T47D (cell line): ENCODE results near the gene UBE2E2.

Source experiments
- DNase-seq, 2 experiments: peaks; one replicate each; pipeline versions ENCODE4 v3.0.0 to v3.0.0-alpha.2; 2011 to 2012; ENCODE audit warnings: low read depth in 1 of 2, low spot score in 1 of 2
- JUND ChIP-seq: IDR thresholded peaks from 2 replicates; pipeline ENCODE4 v1.6.1; 2012; ENCODE audit warnings: low read depth
- in situ Hi-C: cut with HindIII; loops from 2 replicates; pipeline ENCODE4 v1.10.0; 2016; ENCODE audit warnings: low sequenced_read_pairs, low pct_unique_long_range_greater_than_20kb

Gene UBE2E2

DNA sequence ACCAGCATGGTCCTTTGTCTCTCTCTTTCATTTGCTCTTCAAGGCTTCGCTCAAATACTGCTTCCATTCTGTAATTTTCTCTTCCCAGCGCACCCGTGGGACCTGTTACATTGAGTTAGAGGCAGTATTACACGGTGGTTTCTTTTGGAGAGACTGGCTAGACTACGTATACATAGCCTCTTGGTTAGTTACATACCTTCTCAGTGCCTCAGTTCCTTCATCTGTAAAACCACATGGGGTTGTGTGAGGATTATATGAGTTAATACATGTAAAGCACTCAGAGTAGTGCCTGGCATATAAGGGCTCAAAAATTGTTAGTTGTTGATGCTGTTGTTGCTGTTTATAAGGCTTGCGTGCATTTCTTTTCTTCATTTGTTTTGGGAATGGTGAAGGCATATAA is 33.8 kb downstream of the UBE2E2 start:
- DNase-seq: no peak
- in situ Hi-C loops: no loop called here
- TF ChIP-seq JUND: no peak

DNA sequence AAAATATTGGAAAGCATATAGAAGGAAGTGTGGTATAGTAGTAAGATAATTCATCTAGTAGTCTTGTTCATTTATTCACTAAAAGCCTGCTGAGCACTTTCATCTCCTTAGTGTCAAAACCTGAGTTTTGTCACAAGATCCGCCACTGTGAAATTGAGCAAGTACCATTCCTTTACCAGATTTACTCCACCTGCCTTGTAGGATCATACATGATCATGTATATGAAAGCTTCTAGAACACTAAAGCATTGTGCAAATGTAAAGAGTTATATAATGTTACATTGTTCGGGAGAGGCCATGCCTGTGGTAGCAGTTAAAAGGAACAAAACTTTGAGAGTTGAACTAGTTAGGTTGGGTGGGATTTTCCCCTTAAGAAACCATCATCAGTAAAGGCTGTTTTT is 35.0 kb downstream of the UBE2E2 start:
- in situ Hi-C loops: no loop called here
- no peak for TF ChIP-seq JUND
- no peak for DNase-seq

DNA sequence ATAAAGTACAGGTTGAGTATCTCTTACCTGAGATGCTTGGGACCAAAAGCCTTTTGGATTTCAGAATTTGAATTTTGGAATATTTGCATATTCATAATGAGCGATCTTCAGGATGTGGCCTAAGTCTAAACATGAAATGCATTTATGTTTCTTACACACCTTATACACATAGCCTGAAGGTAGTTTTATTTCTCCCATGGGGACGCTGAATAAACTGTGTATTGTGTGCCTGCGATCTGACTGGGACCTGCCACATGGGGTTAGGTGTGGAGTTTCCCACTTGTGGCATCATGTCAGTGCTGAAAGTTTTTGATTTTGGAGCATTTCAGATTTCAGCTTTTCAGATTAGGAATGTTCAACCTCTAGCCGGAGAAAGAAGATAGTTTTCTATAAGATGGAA is 35.5 kb downstream of the UBE2E2 start:
- no peak for DNase-seq
- in situ Hi-C loops: no loop called here

DNA sequence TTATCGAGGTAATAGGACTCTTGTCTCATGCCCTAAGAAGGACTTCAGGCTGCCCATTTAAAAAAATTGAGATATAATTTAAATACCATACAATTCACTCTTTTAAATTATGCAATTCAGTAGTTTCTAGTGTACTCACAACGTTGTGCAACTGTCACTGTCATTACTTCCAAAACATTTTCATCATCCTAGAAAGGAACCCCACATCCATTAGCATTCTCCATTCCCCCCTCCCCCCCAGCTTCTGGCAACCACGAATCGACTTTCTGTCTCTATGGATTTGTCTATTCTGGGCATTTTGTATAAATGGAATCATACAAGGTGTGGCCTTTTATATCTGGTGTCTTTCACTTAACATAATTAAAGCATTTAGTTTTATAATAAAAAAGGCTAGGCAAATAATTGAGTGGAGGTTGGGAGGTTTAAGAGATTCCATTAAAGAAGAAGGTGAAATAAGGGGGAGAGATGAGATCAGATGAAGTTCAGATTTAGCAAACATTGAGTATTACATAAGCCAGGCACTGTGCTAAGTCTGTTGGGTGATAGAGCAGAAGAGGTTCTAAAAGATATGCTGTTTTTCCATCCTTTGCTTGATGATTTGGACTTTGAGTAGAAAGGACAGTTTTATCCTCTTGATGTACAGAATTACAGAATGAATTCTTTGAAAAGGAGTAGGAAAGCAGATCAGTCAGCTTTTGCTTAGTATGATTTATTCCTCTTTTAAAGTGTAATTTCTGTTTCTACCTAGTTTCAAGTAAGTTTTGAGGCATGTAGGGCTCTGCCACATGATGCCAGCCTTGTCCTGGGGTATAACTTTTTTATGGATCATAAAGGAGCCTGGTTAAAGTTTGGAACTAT is 36.3 kb downstream of the UBE2E2 start:
- DNase-seq: no peak
- in situ Hi-C loops: no loop called here
- TF ChIP-seq JUND: no peak

More for the DNA sequence above, 35.5 kb downstream of the UBE2E2 start:
- no peak for TF ChIP-seq JUND

DNA sequence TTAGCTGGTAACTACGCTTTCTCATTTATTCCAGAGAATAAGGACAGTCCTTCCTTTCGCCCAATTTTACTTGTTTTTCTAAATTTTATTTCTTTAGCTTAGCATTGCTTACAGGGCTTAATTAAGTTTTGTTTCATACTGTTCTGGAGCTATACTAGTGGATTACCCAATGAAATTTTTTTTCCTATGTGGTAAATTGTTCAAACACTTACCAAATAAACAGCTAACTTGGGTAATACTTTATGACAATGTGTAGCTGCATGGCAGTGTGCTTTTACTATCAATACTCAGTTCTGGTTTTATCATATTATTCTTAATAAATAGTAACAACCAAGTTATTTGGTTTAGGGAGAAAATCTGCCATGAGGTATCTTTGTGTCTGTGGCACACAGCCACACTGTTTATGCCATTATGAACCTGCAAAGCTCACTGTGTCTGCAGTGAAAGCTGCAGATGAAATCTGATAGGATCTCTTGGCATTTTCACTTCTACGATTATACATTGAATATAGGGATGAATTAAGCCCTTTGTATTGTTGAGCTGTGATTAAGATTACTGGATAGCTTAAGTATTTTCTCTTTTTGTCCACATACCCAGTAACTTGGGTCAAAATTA is 37.2 kb downstream of the UBE2E2 start:
- TF ChIP-seq JUND: no peak
- no peak for DNase-seq
- in situ Hi-C loops: no loop called here

DNA sequence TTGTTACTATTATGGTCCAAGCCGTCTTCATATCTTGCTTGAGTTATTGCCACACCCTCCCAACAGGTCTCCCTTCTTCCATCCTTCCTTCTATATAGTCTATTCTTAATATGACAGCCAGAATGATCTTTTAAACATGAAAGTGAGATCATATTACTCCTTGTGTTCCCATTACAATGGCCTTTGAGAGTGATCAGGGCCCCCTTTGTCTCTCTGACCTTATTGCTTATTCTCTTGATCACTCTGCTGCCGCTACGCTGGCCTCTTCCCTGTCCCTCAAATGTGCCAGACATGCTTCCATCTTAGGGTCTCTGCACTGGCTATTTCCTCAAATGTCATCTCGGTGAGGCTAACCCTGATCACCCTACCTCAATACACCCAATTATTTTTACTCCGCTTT is 38.1 kb downstream of the UBE2E2 start:
- no peak for TF ChIP-seq JUND
- in situ Hi-C loops: no loop called here
- no peak for DNase-seq

DNA sequence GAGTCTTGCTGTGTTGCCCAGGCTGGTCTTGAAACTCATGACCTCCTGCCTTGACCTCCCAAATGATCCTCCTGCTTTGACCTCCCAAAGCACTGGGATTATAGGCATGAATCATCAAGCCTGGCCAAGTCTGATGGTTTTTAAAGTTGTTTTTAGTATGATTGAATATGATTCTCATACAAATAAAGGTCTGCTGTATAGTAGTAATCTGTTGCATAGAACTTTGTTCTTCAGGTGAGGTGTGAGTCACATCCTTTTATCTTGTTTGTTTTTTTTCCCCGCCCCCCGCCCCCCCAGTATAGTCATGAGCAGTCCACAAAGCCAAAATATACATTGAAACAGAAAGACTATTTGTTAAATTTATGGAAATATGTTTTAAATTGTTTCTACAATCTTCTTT is 39.0 kb downstream of the UBE2E2 start:
- DNase-seq: no peak
- no peak for TF ChIP-seq JUND
- in situ Hi-C loops: no loop called here

DNA sequence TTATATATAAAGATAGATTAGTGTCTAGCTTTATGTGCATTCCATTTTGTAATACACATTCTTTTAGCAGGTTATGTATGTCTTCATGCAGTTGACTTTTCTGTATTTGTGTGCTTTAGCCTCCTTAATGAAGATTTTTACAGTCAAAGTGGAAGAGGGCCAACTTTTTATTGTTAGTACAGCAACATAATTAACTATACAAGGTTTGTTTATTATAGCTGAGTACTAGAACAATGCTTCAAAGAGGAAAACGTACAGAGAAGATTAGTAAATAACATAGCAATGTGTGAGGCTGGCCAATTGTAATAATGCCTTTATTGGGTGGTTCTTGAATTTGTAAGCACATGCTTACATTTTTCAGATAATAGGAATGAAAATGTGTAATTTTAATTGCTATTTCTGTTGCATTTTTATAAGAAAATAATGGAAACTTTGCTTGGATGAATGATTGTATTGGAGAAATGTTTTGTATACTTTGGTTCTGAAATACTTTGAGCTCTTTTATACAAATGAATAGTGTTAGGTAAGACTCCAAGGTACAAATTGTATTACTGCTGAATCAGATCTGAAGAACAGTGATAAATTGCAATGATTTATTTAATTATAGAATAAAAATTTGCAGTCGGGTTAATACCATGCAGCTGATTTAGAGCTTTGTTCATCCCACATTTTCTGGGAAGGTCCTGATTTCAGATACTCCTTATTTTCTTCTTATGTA is 41.4 kb downstream of the UBE2E2 start:
- peak in 1 of 2 experiments; percentile 44 for DNase-seq
- no peak for TF ChIP-seq JUND
- in situ Hi-C loops: no loop called here

DNA sequence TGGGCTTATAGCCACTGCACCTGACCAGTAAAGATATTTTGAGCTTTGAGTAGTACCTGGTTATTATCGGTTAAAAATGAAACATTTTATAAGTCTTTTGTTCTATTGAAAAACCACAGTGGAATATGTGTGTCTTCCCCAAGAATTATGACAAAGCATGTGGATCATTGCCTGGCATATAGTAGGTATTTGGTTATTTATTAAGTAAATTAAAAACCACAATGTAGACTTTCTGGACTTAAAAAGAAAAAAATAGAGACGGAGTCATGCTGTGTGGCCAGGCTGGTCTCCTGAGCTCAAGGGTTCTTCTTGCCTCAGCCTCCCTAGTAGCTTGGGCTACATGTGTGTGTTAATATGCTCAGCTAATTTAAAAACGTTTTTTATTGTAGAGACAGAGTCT is 43.5 kb downstream of the UBE2E2 start:
- no peak for DNase-seq
- in situ Hi-C loops: no loop called here
- no peak for TF ChIP-seq JUND

DNA sequence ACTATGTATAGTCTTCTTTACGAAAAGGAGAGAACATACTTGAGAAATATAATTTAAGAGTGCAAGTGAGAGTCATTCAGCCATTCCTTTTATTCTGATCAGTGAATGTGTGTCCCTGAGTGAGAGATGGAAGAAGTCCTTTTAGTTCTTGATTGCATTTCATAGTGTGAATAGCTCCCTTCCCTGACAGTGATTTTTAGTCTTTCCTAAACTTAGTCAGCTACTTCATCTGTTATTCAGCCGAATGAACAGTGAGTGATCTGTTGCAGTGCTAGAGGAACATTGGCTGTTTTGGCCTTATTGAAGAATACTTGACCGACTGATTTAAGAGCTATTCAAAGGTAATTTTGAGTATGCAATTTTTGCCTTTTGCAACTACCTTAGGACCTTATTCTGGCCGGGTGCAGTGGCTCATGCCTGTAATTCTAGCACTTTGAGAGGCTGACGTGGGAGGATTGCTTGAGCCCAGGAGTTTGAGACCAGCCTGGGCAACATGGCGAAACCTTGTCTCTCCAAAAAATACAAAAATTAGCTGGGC is 45.5 kb downstream of the UBE2E2 start:
- no peak for TF ChIP-seq JUND
- no peak for DNase-seq
- in situ Hi-C loops: no loop called here

DNA sequence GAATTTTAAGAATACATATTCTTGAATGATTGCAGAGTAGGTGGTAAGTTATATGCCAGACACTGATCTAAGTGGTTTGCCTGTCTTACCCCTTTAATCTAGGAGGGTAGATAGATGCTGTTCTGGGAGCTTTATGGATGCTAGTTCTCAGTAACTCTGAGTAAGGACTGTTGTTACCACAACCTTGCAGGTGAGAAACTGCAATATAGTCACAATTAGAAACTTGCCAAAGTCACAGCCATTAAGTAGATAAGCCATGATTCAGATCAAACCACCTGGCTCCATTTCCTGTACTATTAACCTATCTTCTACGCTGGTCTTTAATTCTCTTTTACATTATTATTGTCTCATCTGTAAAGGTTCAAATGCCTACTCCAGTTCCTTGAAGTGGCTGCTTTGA is 46.8 kb downstream of the UBE2E2 start:
- in situ Hi-C loops: no loop called here
- no peak for TF ChIP-seq JUND
- no peak for DNase-seq

DNA sequence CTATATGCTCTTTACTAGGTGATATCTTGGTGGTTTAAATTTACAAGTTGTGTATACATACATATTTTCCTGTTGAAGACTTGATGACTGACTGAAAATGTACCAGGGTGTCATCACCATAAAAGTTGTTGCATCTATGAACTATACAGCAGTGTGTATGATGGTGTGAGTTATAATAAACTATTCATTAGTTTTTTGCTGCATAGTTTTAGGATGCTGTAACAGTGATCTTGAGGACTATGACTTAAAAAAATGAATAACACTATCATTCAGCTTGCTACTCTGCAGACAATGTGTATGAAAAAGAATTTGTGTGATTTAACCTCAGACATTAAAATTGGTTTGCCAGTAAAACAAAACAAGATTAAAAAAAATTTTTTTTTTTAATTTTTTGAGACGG is 49.0 kb downstream of the UBE2E2 start:
- in situ Hi-C loops: no loop called here
- no peak for TF ChIP-seq JUND
- no peak for DNase-seq

DNA sequence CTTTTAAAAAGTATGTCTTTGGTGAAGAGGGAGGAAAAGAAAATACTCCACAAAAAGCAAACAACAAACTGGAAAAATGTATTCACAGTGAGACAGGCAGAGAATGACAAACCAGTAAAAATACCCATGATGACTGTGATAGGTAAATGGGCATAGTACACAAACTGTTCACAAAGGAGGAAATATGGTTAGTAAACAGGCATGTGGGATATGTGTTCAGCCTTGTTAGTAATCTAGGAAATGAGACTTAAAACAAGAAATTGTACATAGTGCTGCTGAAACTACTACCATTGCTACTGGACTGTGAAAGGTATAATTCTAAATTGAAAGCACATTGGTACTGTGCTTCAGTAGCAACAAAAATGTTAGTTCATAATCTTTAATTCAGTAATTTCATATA is 50.1 kb downstream of the UBE2E2 start:
- DNase-seq: no peak
- in situ Hi-C loops: no loop called here
- no peak for TF ChIP-seq JUND
